ENCODE results near the gene SEZ6L2. TPM values are rescaled to one million over a fixed set of nuclear protein-coding genes. Genes with fewer than 3 reads are reported as not detected.

The SEZ6L2 gene
- total RNA-seq, 1 experiment from 2014 or later = 44.7 TPM

GRCh38 chr16:29854520-29855100 is 44.7 kb downstream of the SEZ6L2 start:
- DNase-seq = no peak
- H3K4me1 Mint-ChIP-seq = peaks cover 4 to 5% of the 10 kb centered on the region in 2 experiments
- no peak overlapping the region for H2AK5ac ChIP-seq (ENCODE audit: insufficient read length, low read length)
- H3K27me3 ChIP-seq (ENCODE audit: insufficient read depth, low read length) = no peaks in the 10 kb centered on the region
- no peaks in the 10 kb centered on the region for H3K27me3 Mint-ChIP-seq (ENCODE audit: low read depth)
- H2BK5ac ChIP-seq (ENCODE audit: insufficient read length, low read length) = no peak overlapping the region
- WGBS (ENCODE audit: extremely low coverage, insufficient read length, low lambda C conversion rate) = no CpG with 5 or more reads among the region's 5 CpGs
- H3K9ac ChIP-seq (ENCODE audit: extremely low read depth, insufficient read length, low read length) = no peak overlapping the region
- no peak overlapping the region for H3T11ph ChIP-seq (ENCODE audit: low read length)
- no peak overlapping the region for H3K18ac ChIP-seq (ENCODE audit: insufficient read length, low read depth, low read length)
- no peaks in the 10 kb centered on the region for H3K23me2 ChIP-seq (ENCODE audit: insufficient read length, low read depth, low read length, poor library complexity, severe bottlenecking)
- no peak overlapping the region for H3K4me2 ChIP-seq (ENCODE audit: insufficient read depth, insufficient read length, low read length)
- peak overlapping the region in 1 of 3 experiments; percentile 49; a peak in 1 of 7 replicates for H3K27ac Mint-ChIP-seq
- H4K5ac ChIP-seq (ENCODE audit: insufficient read length, low read depth, low read length) = no peak overlapping the region
- no peak overlapping the region for H3K4ac ChIP-seq (ENCODE audit: low read depth, low read length)
- no peaks in the 10 kb centered on the region for H3K79me2 ChIP-seq (ENCODE audit: insufficient read depth, low read length)
- no peaks in the 10 kb centered on the region for H3K9me3 Mint-ChIP-seq
- H3K14ac ChIP-seq (ENCODE audit: insufficient read depth, low read length) = no peak overlapping the region
- no peaks in the 10 kb centered on the region for H3K4me1 ChIP-seq (ENCODE audit: insufficient read depth, low read length)
- no peak overlapping the region for H4K91ac ChIP-seq (ENCODE audit: insufficient read length, low read depth, low read length)
- no peaks in the 10 kb centered on the region for H3K79me1 ChIP-seq (ENCODE audit: insufficient read depth, low read depth, low read length, poor library complexity, severe bottlenecking)
- no peaks in the 10 kb centered on the region for H4K20me1 ChIP-seq (ENCODE audit: control insufficient read depth, insufficient read depth, insufficient read length)
- H3K9me3 ChIP-seq (ENCODE audit: control insufficient read depth, low read depth, low read length) = no peaks in the 10 kb centered on the region
- no peak overlapping the region for H3K4me3 Mint-ChIP-seq
- H3K23ac ChIP-seq (ENCODE audit: insufficient read length, low read depth, low read length) = no peak overlapping the region
- no peak overlapping the region for H2BK12ac ChIP-seq (ENCODE audit: insufficient read length, low read depth, low read length)
- no peak overlapping the region for H2BK120ac ChIP-seq (ENCODE audit: low read depth, low read length, poor library complexity, severe bottlenecking)
- no peak overlapping the region for H4K8ac ChIP-seq (replicated peaks; ENCODE audit: insufficient read length, low read depth, low read length)
- H3K27ac ChIP-seq (ENCODE audit: insufficient read length, low read depth, low read length) = no peak overlapping the region
- no peak overlapping the region for H2BK20ac ChIP-seq (ENCODE audit: low read depth, low read length, poor library complexity, severe bottlenecking)
- TF ChIP-seq CTCF (conservative IDR thresholded peaks at IDR 0.05) = no peak
- H2BK15ac ChIP-seq (ENCODE audit: low read depth, low read length) = no peak overlapping the region
- H3K36me3 Mint-ChIP-seq (ENCODE audit: insufficient read depth in 1 of 3, low read depth in 3 of 3) = peaks cover 8 to 16% (median 16%) of the 10 kb centered on the region in 3 experiments; a peak in 6 of 7 replicates
- H3K56ac ChIP-seq (ENCODE audit: insufficient read length, low read depth, low read length) = no peak overlapping the region
- no peak overlapping the region for H2AFZ ChIP-seq (ENCODE audit: low read length)

All from H9 (cell line).